T-cell (primary cell): Measurements from ENCODE around the gene ROBO2. TPM values are rescaled to one million over a fixed set of nuclear protein-coding genes. Genes with fewer than 3 reads are reported as not detected.

Source experiments
- ATAC-seq, 4 experiments: fragments of 200-7000 bp in 3 of 4; fragments of 150-1000 bp in 1 of 4; cut with Tn5 transposase; replicated peaks in 1 of 4; 1 replicate in 3 of 4; 2 replicates in 1 of 4; pipeline ENCODE4 v1.10.0; 2021; ENCODE audit warnings: moderate library complexity in 3 of 4, mild to moderate bottlenecking in 2 of 4, moderate number of reproducible peaks in 1 of 4
- CTCF ChIA-PET, 2 donors: fragments of 300-600 bp; sonication (Branson Sonifier 250); formaldehyde crosslinking; loops; one replicate each; lab custom pipeline; 2022; ENCODE audit warnings: antibody characterized with exemption in 2 of 2; lab: Charles Lee
- POLR2A ChIA-PET, 2 donors: fragments of 300-600 bp; sonication (Branson Sonifier 250); formaldehyde crosslinking; loops; one replicate each; lab custom pipeline; 2022; ENCODE audit warnings: antibody characterized with exemption in 2 of 2; lab: Charles Lee
- DNase-seq, 35 experiments: peaks; one replicate each; pipeline versions ENCODE4 v3.0.0 to v3.0.0-alpha.2; 2013 to 2023
- H3K27ac ChIP-seq: one replicate; pipeline ENCODE4 v1.5.1; 2013; ENCODE audit warnings: low read length
- H3K27me3 ChIP-seq, 2 experiments: replicated peaks in 1 of 2; 1 replicate in 1 of 2; 2 replicates in 1 of 2; pipeline versions ENCODE4 v1.6.1 to v1.7.0; 2013; ENCODE audit warnings: low read length in 1 of 2, mixed read lengths in 1 of 2; ENCODE audit not compliant: control insufficient read depth in 2 of 2, insufficient read depth in 2 of 2; ENCODE audit errors: extremely low read depth in 1 of 2
- H3K36me3 ChIP-seq, 2 donors: 1 replicate in 1 of 2; 2 replicates in 1 of 2; pipeline versions ENCODE4 v1.6.1 to v1.7.0; 2013; ENCODE audit warnings: low read length in 1 of 2; ENCODE audit not compliant: control insufficient read depth in 2 of 2, insufficient read depth in 1 of 2; ENCODE audit errors: extremely low read depth in 1 of 2
- H3K4me1 ChIP-seq, 2 experiments: 1 replicate in 1 of 2; 2 replicates in 1 of 2; pipeline versions ENCODE4 v1.6.1 to v1.7.0; 2013; ENCODE audit warnings: low read length in 2 of 2, mixed read lengths in 1 of 2; ENCODE audit not compliant: insufficient read depth in 2 of 2, control insufficient read depth in 1 of 2; ENCODE audit errors: extremely low read depth in 1 of 2
- H3K4me3 ChIP-seq, 2 donors: 1 replicate in 1 of 2; 2 replicates in 1 of 2; pipeline versions ENCODE4 v1.5.1 to v1.7.0; 2013; ENCODE audit warnings: mild to moderate bottlenecking in 2 of 2, low read length in 1 of 2, moderate library complexity in 1 of 2; ENCODE audit not compliant: control insufficient read depth in 1 of 2; ENCODE audit errors: extremely low read depth in 1 of 2
- H3K9me3 ChIP-seq: 2 replicates; pipeline ENCODE4 v1.7.0; 2013
- H3K27ac Mint-ChIP-seq, 2 donors: one replicate each; pipeline ENCODE4 v1.8.0; 2020 to 2021; ENCODE audit warnings: mild to moderate bottlenecking in 2 of 2, mixed read lengths in 2 of 2
- H3K27me3 Mint-ChIP-seq, 2 donors: one replicate each; pipeline ENCODE4 v1.8.0; 2021 to 2022; ENCODE audit warnings: mixed read lengths in 2 of 2
- H3K36me3 Mint-ChIP-seq: one replicate; pipeline ENCODE4 v1.8.0; 2021; ENCODE audit warnings: mixed read lengths
- H3K4me1 Mint-ChIP-seq, 3 donors: one replicate each; pipeline ENCODE4 v1.8.0; 2020 to 2022; ENCODE audit warnings: mixed read lengths in 3 of 3, mild to moderate bottlenecking in 1 of 3
- H3K4me3 Mint-ChIP-seq, 3 donors: one replicate each; pipeline ENCODE4 v1.8.0; 2020 to 2022; ENCODE audit warnings: mild to moderate bottlenecking in 3 of 3, mixed read lengths in 3 of 3, moderate library complexity in 3 of 3
- H3K9me3 Mint-ChIP-seq, 3 donors: one replicate each; pipeline ENCODE4 v1.8.0; 2020 to 2022; ENCODE audit warnings: mixed read lengths in 3 of 3
- WGBS: methylation state at CpG from one replicate; pipeline ENCODE4 v1.1.5; 2013; ENCODE audit warnings: missing lambda C conversion rate; ENCODE audit not compliant: insufficient coverage; 5-methylcytosine and 5-hydroxymethylcytosine counted together
- total RNA-seq, 35 experiments: library from RNA in 6 of 35; stranded (reverse) in 6 of 35; fragments of 120-200 nt in 1 of 35; gene quantifications; one replicate each; pipeline versions ENCODE4 v1.2.1 to v1.2.4 and lab custom pipeline; 2013 to 2026

The ROBO2 gene
- total RNA-seq, 5 donors from 2014 or later (not counting 1 experiment from before 2014, with no cell fraction given) = not detected

DNA sequence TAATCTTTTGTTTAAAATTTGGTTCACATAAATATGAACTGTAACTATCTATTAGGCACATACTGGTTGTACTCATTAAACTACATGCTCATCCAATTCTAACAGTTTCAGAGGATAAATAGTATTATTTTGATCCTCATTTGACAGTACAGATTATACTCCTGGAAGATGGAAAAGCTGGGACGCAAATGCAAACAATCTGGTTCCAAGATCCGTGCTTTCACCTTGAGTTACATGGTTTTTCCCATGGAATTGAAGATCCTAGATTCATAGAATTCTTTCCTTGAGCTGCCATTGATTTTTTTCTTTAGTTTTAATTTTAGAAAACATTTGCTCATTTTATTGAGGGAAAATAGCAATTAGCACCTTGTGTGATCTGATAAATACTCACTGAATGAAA lies 285.8 kb downstream of the ROBO2 start:
- WGBS = no CpG with 5 or more reads among the region's 2 CpGs

DNA sequence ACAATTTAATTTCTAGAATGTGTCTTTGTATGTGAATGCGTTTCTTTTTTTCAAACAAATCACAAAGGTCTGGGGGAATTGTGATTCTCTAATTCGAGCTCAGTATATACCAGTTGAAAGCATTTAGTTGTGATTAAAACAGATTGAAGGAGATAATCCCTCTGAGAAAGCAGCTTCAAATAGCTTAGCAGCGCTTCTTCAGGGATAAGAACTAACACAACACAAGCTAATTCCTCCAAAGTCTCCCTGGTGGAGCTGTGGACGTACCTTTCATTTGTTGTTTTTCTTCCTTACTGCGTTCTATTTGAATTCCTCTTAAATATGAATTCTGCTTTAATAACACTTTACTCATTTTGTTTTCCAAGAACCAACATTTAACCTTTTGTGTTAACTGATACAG lies 286.7 kb downstream of the ROBO2 start:
- H3K27me3 ChIP-seq = no peaks in the 10 kb centered on the region
- H3K36me3 ChIP-seq = no peaks in the 10 kb centered on the region
- H3K4me1 ChIP-seq = no peaks in the 10 kb centered on the region
- ATAC-seq = no peak
- Mint-ChIP-seq H3K9me3 (peaks cover 7 to 10% (median 10%) of the 10 kb centered on the region in 3 donors), H3K36me3 (no peaks in the 10 kb centered on the region), H3K27me3 (no peaks in the 10 kb centered on the region), H3K4me3 (no peak overlapping the region), H3K4me1 (no peaks in the 10 kb centered on the region), H3K27ac (no peak overlapping the region)
- DNase-seq = no peak
- WGBS = no CpG with 5 or more reads among the region's 5 CpGs
- no peaks in the 10 kb centered on the region for H3K9me3 ChIP-seq
- ChIA-PET CTCF (no interaction called here), POLR2A (no interaction called here)
- H3K4me3 ChIP-seq = no peak overlapping the region
- no peak overlapping the region for H3K27ac ChIP-seq

More for the DNA sequence above, 285.8 kb downstream of the ROBO2 start:
- ChIA-PET POLR2A (no interaction called here), CTCF (no interaction called here)
- Mint-ChIP-seq H3K9me3 (peaks cover 8 to 10% (median 10%) of the 10 kb centered on the region in 3 donors), H3K4me3 (no peak overlapping the region), H3K27me3 (no peaks in the 10 kb centered on the region), H3K36me3 (no peaks in the 10 kb centered on the region), H3K27ac (no peak overlapping the region), H3K4me1 (no peaks in the 10 kb centered on the region)
- ATAC-seq (no peak), DNase-seq (no peak)
- Histone ChIP-seq H3K27me3 (no peaks in the 10 kb centered on the region), H3K9me3 (no peaks in the 10 kb centered on the region), H3K4me1 (no peaks in the 10 kb centered on the region), H3K36me3 (no peaks in the 10 kb centered on the region), H3K27ac (no peak overlapping the region), H3K4me3 (no peak overlapping the region)

DNA sequence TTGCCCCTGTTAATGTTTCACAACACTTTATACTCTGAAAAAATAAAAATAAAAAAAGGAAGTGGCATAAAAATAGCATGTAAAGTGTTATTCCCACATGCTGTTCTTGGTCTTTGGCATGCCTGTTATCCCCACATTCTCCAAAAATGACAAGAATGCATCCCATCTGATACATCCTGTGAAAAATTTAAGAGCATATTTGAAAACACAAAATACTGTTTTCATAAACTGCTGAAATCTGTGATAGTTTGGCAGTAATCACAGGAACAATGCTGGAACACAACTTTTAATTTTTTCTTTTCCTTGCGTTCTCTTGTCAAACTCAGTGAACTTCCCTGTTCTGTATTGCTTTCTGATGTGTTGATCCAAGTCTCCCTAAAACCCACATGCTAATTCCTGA lies 288.8 kb downstream of the ROBO2 start:
- no peak for ATAC-seq
- Histone ChIP-seq H3K36me3 (no peaks in the 10 kb centered on the region), H3K9me3 (no peaks in the 10 kb centered on the region), H3K4me3 (no peak overlapping the region), H3K4me1 (no peaks in the 10 kb centered on the region), H3K27me3 (no peaks in the 10 kb centered on the region), H3K27ac (no peak overlapping the region)
- WGBS = no CpG with 5 or more reads among the region's 1 CpG
- no peak overlapping the region for H3K4me3 Mint-ChIP-seq
- H3K27me3 Mint-ChIP-seq = no peaks in the 10 kb centered on the region
- DNase-seq = no peak
- POLR2A ChIA-PET = no interaction called here
- no peak overlapping the region for H3K27ac Mint-ChIP-seq
- H3K9me3 Mint-ChIP-seq = peaks cover 4 to 10% (median 7%) of the 10 kb centered on the region in 3 donors
- no peaks in the 10 kb centered on the region for H3K4me1 Mint-ChIP-seq
- CTCF ChIA-PET = no interaction called here
- no peaks in the 10 kb centered on the region for H3K36me3 Mint-ChIP-seq

DNA sequence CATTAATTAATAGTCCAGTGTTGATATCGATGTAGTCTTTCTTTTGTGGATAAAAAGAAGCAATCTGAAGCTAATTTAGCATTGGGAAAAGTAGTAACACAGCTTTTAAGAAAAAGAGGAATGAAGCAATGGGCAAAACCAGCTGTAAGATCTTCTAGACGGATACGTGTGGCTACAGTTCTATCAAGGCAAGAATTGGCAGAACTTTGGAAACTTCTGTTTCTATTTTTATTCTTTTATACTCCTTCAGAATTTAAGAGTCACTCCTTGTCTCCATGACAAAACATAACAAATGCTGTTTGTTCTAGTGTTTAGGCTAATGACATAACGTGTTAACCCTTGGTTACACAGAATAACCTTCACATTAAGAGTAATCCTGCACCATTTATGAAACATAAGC lies 289.2 kb downstream of the ROBO2 start:
- Histone ChIP-seq H3K27me3 (no peaks in the 10 kb centered on the region), H3K4me1 (no peaks in the 10 kb centered on the region), H3K36me3 (no peaks in the 10 kb centered on the region), H3K27ac (no peak overlapping the region), H3K9me3 (no peaks in the 10 kb centered on the region), H3K4me3 (no peak overlapping the region)
- CTCF ChIA-PET = no interaction called here
- no peak for DNase-seq
- no peaks in the 10 kb centered on the region for H3K27me3 Mint-ChIP-seq
- POLR2A ChIA-PET = no interaction called here
- H3K9me3 Mint-ChIP-seq = peaks cover 7 to 10% (median 8%) of the 10 kb centered on the region in 3 donors
- no peak overlapping the region for H3K27ac Mint-ChIP-seq
- no peaks in the 10 kb centered on the region for H3K36me3 Mint-ChIP-seq
- ATAC-seq = no peak
- no peak overlapping the region for H3K4me3 Mint-ChIP-seq
- no peaks in the 10 kb centered on the region for H3K4me1 Mint-ChIP-seq
- WGBS = no CpG with 5 or more reads among the region's 4 CpGs

DNA sequence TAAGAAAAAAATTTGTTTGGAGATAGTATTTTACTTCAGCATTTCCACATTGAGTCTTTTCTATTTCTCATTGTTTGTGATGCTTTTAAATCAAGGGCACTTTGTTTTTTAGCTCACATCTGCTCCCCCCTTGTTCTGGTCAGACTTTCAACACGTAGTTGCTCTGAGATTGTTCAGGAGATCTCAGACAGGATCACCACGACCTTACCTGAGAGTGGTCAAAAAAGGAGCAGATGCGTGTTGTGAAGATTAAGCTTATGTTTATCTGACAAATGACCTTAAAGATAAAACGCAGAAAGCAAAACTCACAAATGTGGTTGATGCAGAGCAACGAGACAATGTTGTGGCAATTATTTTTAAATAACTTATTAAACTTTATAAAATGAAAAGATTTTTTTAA lies 298.3 kb downstream of the ROBO2 start:
- WGBS = no CpG with 5 or more reads among the region's 5 CpGs
- H3K27ac ChIP-seq = no peak overlapping the region
- ATAC-seq (no peak), DNase-seq (no peak)
- Mint-ChIP-seq H3K4me1 (no peaks in the 10 kb centered on the region), H3K4me3 (no peak overlapping the region), H3K36me3 (no peaks in the 10 kb centered on the region), H3K27ac (no peak overlapping the region), H3K27me3 (no peaks in the 10 kb centered on the region), H3K9me3 (peaks cover 0 to 13% (median 2%) of the 10 kb centered on the region in 3 donors)
- POLR2A ChIA-PET = no interaction called here
- no peaks in the 10 kb centered on the region for H3K36me3 ChIP-seq
- no peaks in the 10 kb centered on the region for H3K27me3 ChIP-seq
- no peak overlapping the region for H3K4me3 ChIP-seq
- H3K4me1 ChIP-seq = no peaks in the 10 kb centered on the region
- no peaks in the 10 kb centered on the region for H3K9me3 ChIP-seq
- CTCF ChIA-PET = no interaction called here

DNA sequence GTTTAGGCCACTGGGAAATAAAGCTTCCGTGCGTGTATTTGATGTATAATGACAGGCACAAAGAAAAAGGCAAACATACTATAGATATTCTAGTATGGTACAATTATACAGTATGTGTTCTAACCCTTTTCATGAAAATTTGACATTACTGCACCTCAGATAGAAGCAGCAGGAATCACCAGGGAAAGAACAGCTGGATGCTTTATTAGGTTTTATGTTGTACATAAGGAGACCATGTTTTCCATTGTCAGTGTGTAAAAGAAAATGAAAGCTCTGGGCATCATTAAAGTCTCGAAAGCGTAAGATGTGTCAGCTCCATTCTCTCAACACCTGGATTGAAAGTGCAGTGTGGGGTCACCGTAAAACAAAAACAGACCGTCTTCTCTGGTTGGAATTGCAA lies 302.1 kb downstream of the ROBO2 start:
- Histone ChIP-seq H3K27ac (no peak overlapping the region), H3K9me3 (no peaks in the 10 kb centered on the region), H3K36me3 (no peaks in the 10 kb centered on the region), H3K4me1 (no peaks in the 10 kb centered on the region), H3K4me3 (no peak overlapping the region), H3K27me3 (no peaks in the 10 kb centered on the region)
- Mint-ChIP-seq H3K4me1 (no peaks in the 10 kb centered on the region), H3K36me3 (no peaks in the 10 kb centered on the region), H3K27me3 (no peaks in the 10 kb centered on the region), H3K4me3 (no peak overlapping the region), H3K9me3 (peaks cover 5 to 8% (median 7%) of the 10 kb centered on the region in 3 donors), H3K27ac (no peak overlapping the region)
- ChIA-PET POLR2A (no interaction called here), CTCF (no interaction called here)
- ATAC-seq = no peak
- no peak for DNase-seq
- WGBS = 67% methylated on average over 2 of the region's 6 CpGs

DNA sequence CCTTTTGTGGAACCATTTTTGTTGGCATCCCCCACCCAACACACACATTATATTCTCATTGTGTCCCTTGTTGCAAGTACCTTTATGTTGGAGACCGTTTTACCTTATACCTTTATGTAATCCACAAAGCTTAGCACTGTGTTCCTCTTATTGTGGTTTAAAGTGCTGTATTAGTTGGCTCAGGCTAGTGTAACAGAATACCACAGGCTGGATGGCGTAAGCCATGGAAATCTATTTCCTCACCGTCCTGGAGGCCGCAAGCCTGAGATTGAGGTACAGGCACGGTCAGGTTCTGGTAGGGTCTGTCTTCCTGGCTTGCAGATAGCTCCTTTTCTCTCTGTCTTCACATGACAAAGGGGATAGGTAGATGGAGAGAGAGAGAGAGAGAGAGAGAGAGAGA lies 302.8 kb downstream of the ROBO2 start:
- H3K36me3 Mint-ChIP-seq = no peaks in the 10 kb centered on the region

More for the DNA sequence above, 302.8 kb downstream of the ROBO2 start:
- H3K27me3 ChIP-seq = no peaks in the 10 kb centered on the region
- Mint-ChIP-seq H3K9me3 (peaks cover 7 to 12% (median 9%) of the 10 kb centered on the region in 3 donors), H3K27me3 (no peaks in the 10 kb centered on the region), H3K4me3 (no peak overlapping the region), H3K4me1 (no peaks in the 10 kb centered on the region), H3K27ac (no peak overlapping the region)
- H3K9me3 ChIP-seq = no peaks in the 10 kb centered on the region
- POLR2A ChIA-PET = interaction anchor here in 1 of 2 donors (0.6 kb wide), 1 partner anchor 130 kb away, joined by 4 read pairs; no protein-coding TSS in a partner anchor
- H3K36me3 ChIP-seq = no peaks in the 10 kb centered on the region
- DNase-seq (no peak), ATAC-seq (no peak)
- no peak overlapping the region for H3K27ac ChIP-seq
- H3K4me1 ChIP-seq = no peaks in the 10 kb centered on the region
- CTCF ChIA-PET = no interaction called here
- H3K4me3 ChIP-seq = no peak overlapping the region
- no CpG with 5 or more reads among the region's 5 CpGs for WGBS
